ENCODE measurements around the gene NFKBIA. TPM values are rescaled to one million over a fixed set of nuclear protein-coding genes. Genes with fewer than 3 reads are reported as not detected.

The NFKBIA gene
- total RNA-seq, 5 donors from 2014 or later (not counting 1 experiment from before 2014, with no cell fraction given), result 129 to 1,245 (median 169) TPM

- CTCF ChIA-PET, result interaction anchor here in 1 of 2 donors (0.6 kb wide), 1 partner anchor 17 kb away, joined by 3 read pairs; no protein-coding TSS in a partner anchor
- ATAC-seq (replicated peaks in 1 of 4), result no peak
- no peak overlapping the region for H3K4me3 Mint-ChIP-seq
Observed at GRCh38 chr14:35435177-35435576, 30.6 kb upstream of the NFKBIA start.

GRCh38 chr14:35433826-35434225 lies 29.3 kb upstream of the NFKBIA start:
- Mint-ChIP-seq H3K27ac (no peak overlapping the region), H3K4me3 (no peak overlapping the region), H3K36me3 (no peaks in the 10 kb centered on the region), H3K27me3 (no peaks in the 10 kb centered on the region), H3K9me3 (no peaks in the 10 kb centered on the region), H3K4me1 (peaks cover 0 to 4% (median 0%) of the 10 kb centered on the region in 3 donors)
- ChIA-PET CTCF (no interaction called here), POLR2A (no interaction called here)
- WGBS (ENCODE audit: insufficient coverage), result 100% methylated on average over 1 of the region's 1 CpG
- ATAC-seq (replicated peaks in 1 of 4) (no peak), DNase-seq (no peak)
- H3K9me3 ChIP-seq, result no peaks in the 10 kb centered on the region
- H3K36me3 ChIP-seq (ENCODE audit: control insufficient read depth in 2 of 2, extremely low read depth in 1 of 2, insufficient read depth in 1 of 2, low read length in 1 of 2), result no peaks in the 10 kb centered on the region
- H3K4me3 ChIP-seq (ENCODE audit: control insufficient read depth in 1 of 2, extremely low read depth in 1 of 2, low read length in 1 of 2), result no peak overlapping the region
- peaks cover 0 to 3% of the 10 kb centered on the region in 2 experiments for H3K27me3 ChIP-seq (replicated peaks in 1 of 2; ENCODE audit: control insufficient read depth in 2 of 2, extremely low read depth in 1 of 2, insufficient read depth in 2 of 2, low read length in 1 of 2)
- no peak overlapping the region for H3K27ac ChIP-seq (ENCODE audit: low read length)
- no peaks in the 10 kb centered on the region for H3K4me1 ChIP-seq (ENCODE audit: control insufficient read depth in 1 of 2, extremely low read depth in 1 of 2, insufficient read depth in 2 of 2, low read length in 2 of 2)

More at GRCh38 chr14:35435177-35435576, 30.6 kb upstream of the NFKBIA start:
- no peak overlapping the region for H3K27ac Mint-ChIP-seq
- H3K36me3 Mint-ChIP-seq, result no peaks in the 10 kb centered on the region
- no peak overlapping the region for H3K27ac ChIP-seq (ENCODE audit: low read length)
- H3K4me1 Mint-ChIP-seq, result peaks cover 0 to 2% (median 0%) of the 10 kb centered on the region in 3 donors
- H3K9me3 Mint-ChIP-seq, result no peaks in the 10 kb centered on the region
- H3K27me3 Mint-ChIP-seq, result no peaks in the 10 kb centered on the region
- peaks cover 0 to 3% of the 10 kb centered on the region in 2 experiments for H3K27me3 ChIP-seq (replicated peaks in 1 of 2; ENCODE audit: control insufficient read depth in 2 of 2, extremely low read depth in 1 of 2, insufficient read depth in 2 of 2, low read length in 1 of 2)
- POLR2A ChIA-PET, result no interaction called here
- no peak for DNase-seq
- H3K4me1 ChIP-seq (ENCODE audit: control insufficient read depth in 1 of 2, extremely low read depth in 1 of 2, insufficient read depth in 2 of 2, low read length in 2 of 2), result no peaks in the 10 kb centered on the region
- H3K4me3 ChIP-seq (ENCODE audit: control insufficient read depth in 1 of 2, extremely low read depth in 1 of 2, low read length in 1 of 2), result no peak overlapping the region
- H3K36me3 ChIP-seq (ENCODE audit: control insufficient read depth in 2 of 2, extremely low read depth in 1 of 2, insufficient read depth in 1 of 2, low read length in 1 of 2), result no peaks in the 10 kb centered on the region
- H3K9me3 ChIP-seq, result no peaks in the 10 kb centered on the region

GRCh38 chr14:35430459-35431199 lies 26.1 kb upstream of the NFKBIA start:
- Histone ChIP-seq H3K4me1 (ENCODE audit: control insufficient read depth in 1 of 2, extremely low read depth in 1 of 2, insufficient read depth in 2 of 2, low read length in 2 of 2) (no peaks in the 10 kb centered on the region), H3K9me3 (no peaks in the 10 kb centered on the region), H3K4me3 (ENCODE audit: control insufficient read depth in 1 of 2, extremely low read depth in 1 of 2, low read length in 1 of 2) (no peak overlapping the region), H3K27me3 (replicated peaks in 1 of 2; ENCODE audit: control insufficient read depth in 2 of 2, extremely low read depth in 1 of 2, insufficient read depth in 2 of 2, low read length in 1 of 2) (no peaks in the 10 kb centered on the region), H3K36me3 (ENCODE audit: control insufficient read depth in 2 of 2, extremely low read depth in 1 of 2, insufficient read depth in 1 of 2, low read length in 1 of 2) (no peaks in the 10 kb centered on the region), H3K27ac (ENCODE audit: low read length) (no peak overlapping the region)
- DNase-seq (no peak), ATAC-seq (replicated peaks in 1 of 4) (no peak)
- no peak overlapping the region for H3K4me3 Mint-ChIP-seq
- no peaks in the 10 kb centered on the region for H3K27me3 Mint-ChIP-seq
- CTCF ChIA-PET, result interaction anchor here in 1 of 2 donors (0.7 kb wide), 1 partner anchor 245 kb away, joined by 4 read pairs; no protein-coding TSS in a partner anchor
- WGBS (ENCODE audit: insufficient coverage), result 84% methylated on average over 5 of the region's 13 CpGs
- H3K4me1 Mint-ChIP-seq, result peaks cover 0 to 4% (median 0%) of the 10 kb centered on the region in 3 donors
- no peaks in the 10 kb centered on the region for H3K9me3 Mint-ChIP-seq
- H3K27ac Mint-ChIP-seq, result no peak overlapping the region
- H3K36me3 Mint-ChIP-seq, result no peaks in the 10 kb centered on the region
- POLR2A ChIA-PET, result interaction anchor here in 1 of 2 donors (0.6 kb wide), 1 partner anchor 276 kb away, joined by 5 read pairs; no protein-coding TSS in a partner anchor

GRCh38 chr14:35429951-35430350 lies 25.4 kb upstream of the NFKBIA start:
- Mint-ChIP-seq H3K4me1 (peaks cover 0 to 4% (median 0%) of the 10 kb centered on the region in 3 donors), H3K27ac (no peak overlapping the region), H3K36me3 (no peaks in the 10 kb centered on the region), H3K27me3 (no peaks in the 10 kb centered on the region), H3K4me3 (no peak overlapping the region), H3K9me3 (no peaks in the 10 kb centered on the region)
- H3K4me1 ChIP-seq (ENCODE audit: control insufficient read depth in 1 of 2, extremely low read depth in 1 of 2, insufficient read depth in 2 of 2, low read length in 2 of 2), result no peaks in the 10 kb centered on the region
- WGBS (ENCODE audit: insufficient coverage), result 69% methylated on average over 2 of the region's 4 CpGs
- ATAC-seq (replicated peaks in 1 of 4) (no peak), DNase-seq (no peak)
- H3K27me3 ChIP-seq (replicated peaks in 1 of 2; ENCODE audit: control insufficient read depth in 2 of 2, extremely low read depth in 1 of 2, insufficient read depth in 2 of 2, low read length in 1 of 2), result no peaks in the 10 kb centered on the region
- no peak overlapping the region for H3K4me3 ChIP-seq (ENCODE audit: control insufficient read depth in 1 of 2, extremely low read depth in 1 of 2, low read length in 1 of 2)
- H3K27ac ChIP-seq (ENCODE audit: low read length), result no peak overlapping the region
- POLR2A ChIA-PET, result interaction anchor here in 1 of 2 donors (0.6 kb wide), 1 partner anchor 275 kb away, joined by 5 read pairs; no protein-coding TSS in a partner anchor
- no peaks in the 10 kb centered on the region for H3K9me3 ChIP-seq
- H3K36me3 ChIP-seq (ENCODE audit: control insufficient read depth in 2 of 2, extremely low read depth in 1 of 2, insufficient read depth in 1 of 2, low read length in 1 of 2), result no peaks in the 10 kb centered on the region
- CTCF ChIA-PET, result interaction anchor here in 1 of 2 donors (0.7 kb wide), 1 partner anchor 1538 kb away, joined by 4 read pairs; no protein-coding TSS in a partner anchor

- Histone ChIP-seq H3K4me1 (ENCODE audit: control insufficient read depth in 1 of 2, extremely low read depth in 1 of 2, insufficient read depth in 2 of 2, low read length in 2 of 2) (peaks cover 2 to 4% of the 10 kb centered on the region in 2 experiments), H3K9me3 (no peaks in the 10 kb centered on the region), H3K36me3 (ENCODE audit: control insufficient read depth in 2 of 2, extremely low read depth in 1 of 2, insufficient read depth in 1 of 2, low read length in 1 of 2) (no peaks in the 10 kb centered on the region), H3K4me3 (ENCODE audit: control insufficient read depth in 1 of 2, extremely low read depth in 1 of 2, low read length in 1 of 2) (no peak overlapping the region), H3K27me3 (replicated peaks in 1 of 2; ENCODE audit: control insufficient read depth in 2 of 2, extremely low read depth in 1 of 2, insufficient read depth in 2 of 2, low read length in 1 of 2) (no peaks in the 10 kb centered on the region), H3K27ac (ENCODE audit: low read length) (no peak overlapping the region)
- no peak overlapping the region for H3K27ac Mint-ChIP-seq
- no peak for DNase-seq
- POLR2A ChIA-PET, result interaction anchor here (0.6 kb wide), 2 partner anchors 593 to 816 kb away, joined by 3 to 6 read pairs; no protein-coding TSS in a partner anchor
- H3K36me3 Mint-ChIP-seq, result no peaks in the 10 kb centered on the region
- CTCF ChIA-PET, result interaction anchor here (0.6 to 1.2 kb wide), 7 partner anchors 10 to 312 kb away, joined by 3 to 8 read pairs (median 3); no protein-coding TSS in a partner anchor
- ATAC-seq (replicated peaks in 1 of 4), result no peak
- H3K27me3 Mint-ChIP-seq, result no peaks in the 10 kb centered on the region
- WGBS (ENCODE audit: insufficient coverage), result no CpG with 5 or more reads among the region's 2 CpGs
- H3K9me3 Mint-ChIP-seq, result peaks cover 0 to 3% (median 2%) of the 10 kb centered on the region in 3 donors
- H3K4me3 Mint-ChIP-seq, result no peak overlapping the region
- peaks cover 5 to 8% (median 6%) of the 10 kb centered on the region in 3 donors for H3K4me1 Mint-ChIP-seq
Observed at GRCh38 chr14:35425850-35426249, 21.3 kb upstream of the NFKBIA start.

GRCh38 chr14:35423621-35424020 lies 19.1 kb upstream of the NFKBIA start:
- Histone ChIP-seq H3K36me3 (ENCODE audit: control insufficient read depth in 2 of 2, extremely low read depth in 1 of 2, insufficient read depth in 1 of 2, low read length in 1 of 2) (no peaks in the 10 kb centered on the region), H3K4me3 (ENCODE audit: control insufficient read depth in 1 of 2, extremely low read depth in 1 of 2, low read length in 1 of 2) (no peak overlapping the region), H3K27me3 (replicated peaks in 1 of 2; ENCODE audit: control insufficient read depth in 2 of 2, extremely low read depth in 1 of 2, insufficient read depth in 2 of 2, low read length in 1 of 2) (no peaks in the 10 kb centered on the region), H3K27ac (ENCODE audit: low read length) (no peak overlapping the region), H3K9me3 (no peaks in the 10 kb centered on the region), H3K4me1 (ENCODE audit: control insufficient read depth in 1 of 2, extremely low read depth in 1 of 2, insufficient read depth in 2 of 2, low read length in 2 of 2) (peaks cover 2 to 7% of the 10 kb centered on the region in 2 experiments)
- POLR2A ChIA-PET, result no interaction called here
- CTCF ChIA-PET, result interaction anchor here (0.9 to 2.2 kb wide), 3 partner anchors 18 to 282 kb away, joined by 3 to 8 read pairs (median 4); partner anchors contain the start of gene NFKBIA (in 1 of the 2)
- no peak for DNase-seq
- H3K27ac Mint-ChIP-seq, result no peak overlapping the region
- no peak overlapping the region for H3K4me3 Mint-ChIP-seq
- H3K4me1 Mint-ChIP-seq, result peaks cover 3 to 6% (median 5%) of the 10 kb centered on the region in 3 donors
- no peaks in the 10 kb centered on the region for H3K36me3 Mint-ChIP-seq
- peaks cover 0 to 3% (median 2%) of the 10 kb centered on the region in 3 donors for H3K9me3 Mint-ChIP-seq
- ATAC-seq (replicated peaks in 1 of 4), result no peak
- H3K27me3 Mint-ChIP-seq, result no peaks in the 10 kb centered on the region

Measured in T-cell (primary cell).